SU-DHL-6 (cell line): ENCODE data around the gene AFF3.

Experiments used
- EZH2phosphoT487 ChIP-seq: fragments of 200-600 bp; sonication (generic), shearing (Covaris generic); conservative IDR thresholded peaks from 2 replicates; pipeline ENCODE4 v1.6.1; 2018; ENCODE audit warnings: mild to moderate bottlenecking, antibody characterized with exemption, low read length, moderate library complexity, mixed read lengths
- TF ChIP-seq, protein P1 (sequence below): fragments of 200-600 bp; sonication (generic); IDR thresholded peaks from one replicate; pipeline ENCODE4 v1.5.1; 2017; ENCODE audit warnings: antibody characterized with exemption, mild to moderate bottlenecking, low read length, moderate library complexity; ENCODE audit not compliant: insufficient read depth, poor library complexity, severe bottlenecking

DNA sequence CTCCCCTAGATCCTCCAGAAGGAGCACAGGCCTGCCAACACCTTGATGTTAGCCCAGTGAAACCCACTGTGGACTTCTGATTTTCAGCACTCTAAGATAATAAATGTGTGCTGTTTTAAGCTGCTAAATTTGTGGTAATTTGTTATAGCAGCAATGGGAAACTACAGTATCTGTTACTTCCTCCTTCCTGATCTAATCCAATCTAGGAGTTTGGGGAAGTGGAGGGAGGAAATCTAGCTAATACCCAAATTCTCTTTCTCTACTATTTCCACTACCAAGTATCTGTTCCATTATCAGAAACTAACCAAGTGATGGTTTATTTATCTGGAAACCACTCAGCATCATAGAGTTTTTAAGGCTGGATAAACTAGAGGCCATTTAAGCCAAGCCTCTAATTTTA is 64.9 kb downstream of the AFF3 start:
- TF ChIP-seq, protein P1, sequence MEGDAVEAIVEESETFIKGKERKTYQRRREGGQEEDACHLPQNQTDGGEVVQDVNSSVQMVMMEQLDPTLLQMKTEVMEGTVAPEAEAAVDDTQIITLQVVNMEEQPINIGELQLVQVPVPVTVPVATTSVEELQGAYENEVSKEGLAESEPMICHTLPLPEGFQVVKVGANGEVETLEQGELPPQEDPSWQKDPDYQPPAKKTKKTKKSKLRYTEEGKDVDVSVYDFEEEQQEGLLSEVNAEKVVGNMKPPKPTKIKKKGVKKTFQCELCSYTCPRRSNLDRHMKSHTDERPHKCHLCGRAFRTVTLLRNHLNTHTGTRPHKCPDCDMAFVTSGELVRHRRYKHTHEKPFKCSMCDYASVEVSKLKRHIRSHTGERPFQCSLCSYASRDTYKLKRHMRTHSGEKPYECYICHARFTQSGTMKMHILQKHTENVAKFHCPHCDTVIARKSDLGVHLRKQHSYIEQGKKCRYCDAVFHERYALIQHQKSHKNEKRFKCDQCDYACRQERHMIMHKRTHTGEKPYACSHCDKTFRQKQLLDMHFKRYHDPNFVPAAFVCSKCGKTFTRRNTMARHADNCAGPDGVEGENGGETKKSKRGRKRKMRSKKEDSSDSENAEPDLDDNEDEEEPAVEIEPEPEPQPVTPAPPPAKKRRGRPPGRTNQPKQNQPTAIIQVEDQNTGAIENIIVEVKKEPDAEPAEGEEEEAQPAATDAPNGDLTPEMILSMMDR: no peak
- TF ChIP-seq EZH2phosphoT487: no peak
